IPS-11a (cell line): ENCODE measurements around the gene SMIM21.

ENCODE experiments used
- H3K4me3 ChIP-seq: one replicate; pipeline ENCODE4 v1.5.1; 2013; ENCODE audit warnings: low read depth, low read length, control low read depth

Gene SMIM21

GRCh38 chr18:75377926-75378325, 49.6 kb downstream of the SMIM21 start:
- no peak overlapping the region for H3K4me3 ChIP-seq

- no peak overlapping the region for H3K4me3 ChIP-seq
Observed at GRCh38 chr18:75377258-75377657, 50.2 kb downstream of the SMIM21 start.

- no peak overlapping the region for H3K4me3 ChIP-seq
Observed at GRCh38 chr18:75376004-75376403, 51.5 kb downstream of the SMIM21 start.

- no peak overlapping the region for H3K4me3 ChIP-seq
Observed at GRCh38 chr18:75375341-75375740, 52.2 kb downstream of the SMIM21 start.

- no peak overlapping the region for H3K4me3 ChIP-seq
Observed at GRCh38 chr18:75374466-75374865, 53.0 kb downstream of the SMIM21 start.

- H3K4me3 ChIP-seq, result no peak overlapping the region
Observed at GRCh38 chr18:75369026-75369721, 58.3 kb downstream of the SMIM21 start.

GRCh38 chr18:75365837-75366236, 61.7 kb downstream of the SMIM21 start:
- H3K4me3 ChIP-seq, result no peak overlapping the region

- no peak overlapping the region for H3K4me3 ChIP-seq
Observed at GRCh38 chr18:75365254-75365629, 62.3 kb downstream of the SMIM21 start.

- H3K4me3 ChIP-seq, result no peak overlapping the region
Observed at GRCh38 chr18:75364512-75365253, 62.8 kb downstream of the SMIM21 start.

- H3K4me3 ChIP-seq, result no peak overlapping the region
Observed at GRCh38 chr18:75363446-75364225, 63.9 kb downstream of the SMIM21 start.

- no peak overlapping the region for H3K4me3 ChIP-seq
Observed at GRCh38 chr18:75362435-75362834, 65.1 kb downstream of the SMIM21 start.

- H3K4me3 ChIP-seq, result no peak overlapping the region
Observed at GRCh38 chr18:75360941-75361340, 66.6 kb downstream of the SMIM21 start.

GRCh38 chr18:75360215-75360614, 67.3 kb downstream of the SMIM21 start:
- H3K4me3 ChIP-seq, result no peak overlapping the region
